Measurements from ENCODE around the gene TBC1D8. TPM values are rescaled to one million over a fixed set of nuclear protein-coding genes. Genes with fewer than 3 reads are reported as not detected.

TBC1D8 gene
- total and polyA plus RNA-seq, 2 experiments from 2014 or later: 18.0 to 36.9 TPM

DNA sequence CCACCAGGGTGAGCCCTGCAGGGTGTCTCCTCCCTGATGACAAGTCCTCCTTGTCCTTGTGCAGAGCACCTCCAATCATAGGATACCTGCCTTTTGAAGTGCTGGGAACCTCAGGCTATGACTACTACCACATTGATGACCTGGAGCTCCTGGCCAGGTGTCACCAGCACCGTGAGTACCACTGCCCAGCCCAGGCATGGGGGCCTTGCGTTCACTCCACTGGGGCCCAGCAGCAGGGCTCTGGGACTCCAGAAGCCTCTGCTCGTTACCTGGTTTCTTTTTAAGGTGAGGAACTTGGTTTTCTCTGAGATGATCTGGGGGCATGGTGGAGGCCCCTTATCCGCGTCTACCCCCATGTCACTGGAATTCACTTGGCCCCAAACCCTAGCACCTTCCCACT, 185.6 kb downstream of the TBC1D8 start:
- Histone ChIP-seq H3K79me2 (replicated peaks; ENCODE audit: insufficient read depth) (no peaks in the 10 kb centered on the region), H2AFZ (no peak overlapping the region), H3K36me3 (ENCODE audit: insufficient read depth) (no peaks in the 10 kb centered on the region), H4K20me1 (replicated peaks; ENCODE audit: insufficient read depth) (no peaks in the 10 kb centered on the region), H3K4me1 (ENCODE audit: insufficient read depth) (no peaks in the 10 kb centered on the region), H3K4me2 (no peak overlapping the region), H3K9me2 (ENCODE audit: insufficient read depth) (peaks cover 8% of the 10 kb centered on the region; the same call in 1 of the 2 replicates), H3K27ac (ENCODE audit: low read depth) (no peak overlapping the region), H3K4me3 (no peak overlapping the region), H3K27me3 (ENCODE audit: insufficient read depth) (no peaks in the 10 kb centered on the region), H3F3A (replicated peaks; ENCODE audit: low read depth) (no peaks in the 10 kb centered on the region)
- TF ChIP-seq ETS1 (IDR thresholded peaks at IDR 0.05) (no peak), ZNF331 (CRISPR knock-in tag; IDR thresholded peaks at IDR 0.05; ENCODE audit: low read depth) (no peak), NANOG (IDR thresholded peaks at IDR 0.05; ENCODE audit: borderline replicate concordance) (no peak), EZH2phosphoT487 (IDR thresholded peaks at IDR 0.05; ENCODE audit: unreplicated experiment) (no peak), CREB1 (CRISPR knock-in tag; IDR thresholded peaks at IDR 0.05; ENCODE audit: low read depth) (no peak), ZNF462 (CRISPR knock-in tag; IDR thresholded peaks at IDR 0.05) (no peak), ZNF114 (CRISPR knock-in tag; IDR thresholded peaks at IDR 0.05) (no peak), JUNB (IDR thresholded peaks at IDR 0.05; ENCODE audit: unreplicated experiment) (no peak), STAT1 (IDR thresholded peaks at IDR 0.05; ENCODE audit: unreplicated experiment) (no peak), POLR2AphosphoS5 (IDR thresholded peaks at IDR 0.05; ENCODE audit: low read depth) (no peak), EZH2 (IDR thresholded peaks at IDR 0.05; ENCODE audit: low read depth, unreplicated experiment) (no peak)
- TF ChIP-seq, protein P1, sequence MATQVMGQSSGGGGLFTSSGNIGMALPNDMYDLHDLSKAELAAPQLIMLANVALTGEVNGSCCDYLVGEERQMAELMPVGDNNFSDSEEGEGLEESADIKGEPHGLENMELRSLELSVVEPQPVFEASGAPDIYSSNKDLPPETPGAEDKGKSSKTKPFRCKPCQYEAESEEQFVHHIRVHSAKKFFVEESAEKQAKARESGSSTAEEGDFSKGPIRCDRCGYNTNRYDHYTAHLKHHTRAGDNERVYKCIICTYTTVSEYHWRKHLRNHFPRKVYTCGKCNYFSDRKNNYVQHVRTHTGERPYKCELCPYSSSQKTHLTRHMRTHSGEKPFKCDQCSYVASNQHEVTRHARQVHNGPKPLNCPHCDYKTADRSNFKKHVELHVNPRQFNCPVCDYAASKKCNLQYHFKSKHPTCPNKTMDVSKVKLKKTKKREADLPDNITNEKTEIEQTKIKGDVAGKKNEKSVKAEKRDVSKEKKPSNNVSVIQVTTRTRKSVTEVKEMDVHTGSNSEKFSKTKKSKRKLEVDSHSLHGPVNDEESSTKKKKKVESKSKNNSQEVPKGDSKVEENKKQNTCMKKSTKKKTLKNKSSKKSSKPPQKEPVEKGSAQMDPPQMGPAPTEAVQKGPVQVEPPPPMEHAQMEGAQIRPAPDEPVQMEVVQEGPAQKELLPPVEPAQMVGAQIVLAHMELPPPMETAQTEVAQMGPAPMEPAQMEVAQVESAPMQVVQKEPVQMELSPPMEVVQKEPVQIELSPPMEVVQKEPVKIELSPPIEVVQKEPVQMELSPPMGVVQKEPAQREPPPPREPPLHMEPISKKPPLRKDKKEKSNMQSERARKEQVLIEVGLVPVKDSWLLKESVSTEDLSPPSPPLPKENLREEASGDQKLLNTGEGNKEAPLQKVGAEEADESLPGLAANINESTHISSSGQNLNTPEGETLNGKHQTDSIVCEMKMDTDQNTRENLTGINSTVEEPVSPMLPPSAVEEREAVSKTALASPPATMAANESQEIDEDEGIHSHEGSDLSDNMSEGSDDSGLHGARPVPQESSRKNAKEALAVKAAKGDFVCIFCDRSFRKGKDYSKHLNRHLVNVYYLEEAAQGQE (IDR thresholded peaks at IDR 0.05; ENCODE audit: unreplicated experiment): no peak
- TF ChIP-seq, protein P2, sequence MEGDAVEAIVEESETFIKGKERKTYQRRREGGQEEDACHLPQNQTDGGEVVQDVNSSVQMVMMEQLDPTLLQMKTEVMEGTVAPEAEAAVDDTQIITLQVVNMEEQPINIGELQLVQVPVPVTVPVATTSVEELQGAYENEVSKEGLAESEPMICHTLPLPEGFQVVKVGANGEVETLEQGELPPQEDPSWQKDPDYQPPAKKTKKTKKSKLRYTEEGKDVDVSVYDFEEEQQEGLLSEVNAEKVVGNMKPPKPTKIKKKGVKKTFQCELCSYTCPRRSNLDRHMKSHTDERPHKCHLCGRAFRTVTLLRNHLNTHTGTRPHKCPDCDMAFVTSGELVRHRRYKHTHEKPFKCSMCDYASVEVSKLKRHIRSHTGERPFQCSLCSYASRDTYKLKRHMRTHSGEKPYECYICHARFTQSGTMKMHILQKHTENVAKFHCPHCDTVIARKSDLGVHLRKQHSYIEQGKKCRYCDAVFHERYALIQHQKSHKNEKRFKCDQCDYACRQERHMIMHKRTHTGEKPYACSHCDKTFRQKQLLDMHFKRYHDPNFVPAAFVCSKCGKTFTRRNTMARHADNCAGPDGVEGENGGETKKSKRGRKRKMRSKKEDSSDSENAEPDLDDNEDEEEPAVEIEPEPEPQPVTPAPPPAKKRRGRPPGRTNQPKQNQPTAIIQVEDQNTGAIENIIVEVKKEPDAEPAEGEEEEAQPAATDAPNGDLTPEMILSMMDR (conservative IDR thresholded peaks at IDR 0.05; ENCODE audit: low read depth in 2 of 2): no peak
- Mint-ChIP-seq H3K27ac (no peak overlapping the region), H3K36me3 (ENCODE audit: low read depth) (no peaks in the 10 kb centered on the region), H3K4me1 (peaks cover 8% of the 10 kb centered on the region), H3K4me3 (no peak overlapping the region), H3K27me3 (ENCODE audit: insufficient read depth, low read depth, poor library complexity) (peaks cover 3% of the 10 kb centered on the region), H3K9me3 (no peaks in the 10 kb centered on the region)
- ATAC-seq (no peak), DNase-seq (ENCODE audit: low spot score) (no peak)

All from GM23338 (cell line).